ENCODE data around the gene TTLL10.

Gene TTLL10

GRCh38 chr1:1238702-1239178 is 65.1 kb downstream of the TTLL10 start:
- no peak for TF ChIP-seq SPI1 (IDR thresholded peaks at IDR 0.05; ENCODE audit: borderline replicate concordance, low read depth)
- DNase-seq (ENCODE audit: low read depth in 1 of 2, low spot score in 1 of 2) = no peak
- Histone ChIP-seq H3K4me3 (replicated peaks; ENCODE audit: insufficient read depth, low read length) (no peak overlapping the region), H3K27me3 (ENCODE audit: insufficient read depth, poor library complexity, severe bottlenecking) (peaks cover 18% of the 10 kb centered on the region), H3K27ac (replicated peaks) (no peak overlapping the region)

DNA sequence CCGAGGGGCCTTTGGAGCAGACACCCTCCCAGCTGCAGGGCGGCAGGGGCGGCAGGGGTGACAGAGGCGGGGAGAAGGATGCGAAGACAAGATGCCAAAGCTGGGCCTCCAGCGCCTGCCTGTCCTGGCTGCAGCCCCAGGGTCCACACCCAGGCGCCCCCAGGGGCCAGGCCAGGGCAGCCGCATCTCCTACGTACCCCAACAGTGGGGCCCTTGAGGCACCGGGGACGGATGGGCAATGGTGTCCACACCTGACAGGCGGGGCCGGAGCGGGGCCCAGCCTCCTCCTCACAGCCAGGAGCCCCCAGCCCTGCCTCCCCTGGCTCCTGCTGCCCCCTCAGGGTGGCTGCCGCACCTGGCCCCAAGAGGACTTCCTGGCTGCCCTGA is 65.5 kb downstream of the TTLL10 start:
- no peak for DNase-seq (ENCODE audit: low read depth in 1 of 2, low spot score in 1 of 2)
- H3K4me3 ChIP-seq (replicated peaks; ENCODE audit: insufficient read depth, low read length) = no peak overlapping the region
- H3K27ac ChIP-seq (replicated peaks) = no peak overlapping the region
- no peak for TF ChIP-seq SPI1 (IDR thresholded peaks at IDR 0.05; ENCODE audit: borderline replicate concordance, low read depth)
- TF ChIP-seq, protein P1, sequence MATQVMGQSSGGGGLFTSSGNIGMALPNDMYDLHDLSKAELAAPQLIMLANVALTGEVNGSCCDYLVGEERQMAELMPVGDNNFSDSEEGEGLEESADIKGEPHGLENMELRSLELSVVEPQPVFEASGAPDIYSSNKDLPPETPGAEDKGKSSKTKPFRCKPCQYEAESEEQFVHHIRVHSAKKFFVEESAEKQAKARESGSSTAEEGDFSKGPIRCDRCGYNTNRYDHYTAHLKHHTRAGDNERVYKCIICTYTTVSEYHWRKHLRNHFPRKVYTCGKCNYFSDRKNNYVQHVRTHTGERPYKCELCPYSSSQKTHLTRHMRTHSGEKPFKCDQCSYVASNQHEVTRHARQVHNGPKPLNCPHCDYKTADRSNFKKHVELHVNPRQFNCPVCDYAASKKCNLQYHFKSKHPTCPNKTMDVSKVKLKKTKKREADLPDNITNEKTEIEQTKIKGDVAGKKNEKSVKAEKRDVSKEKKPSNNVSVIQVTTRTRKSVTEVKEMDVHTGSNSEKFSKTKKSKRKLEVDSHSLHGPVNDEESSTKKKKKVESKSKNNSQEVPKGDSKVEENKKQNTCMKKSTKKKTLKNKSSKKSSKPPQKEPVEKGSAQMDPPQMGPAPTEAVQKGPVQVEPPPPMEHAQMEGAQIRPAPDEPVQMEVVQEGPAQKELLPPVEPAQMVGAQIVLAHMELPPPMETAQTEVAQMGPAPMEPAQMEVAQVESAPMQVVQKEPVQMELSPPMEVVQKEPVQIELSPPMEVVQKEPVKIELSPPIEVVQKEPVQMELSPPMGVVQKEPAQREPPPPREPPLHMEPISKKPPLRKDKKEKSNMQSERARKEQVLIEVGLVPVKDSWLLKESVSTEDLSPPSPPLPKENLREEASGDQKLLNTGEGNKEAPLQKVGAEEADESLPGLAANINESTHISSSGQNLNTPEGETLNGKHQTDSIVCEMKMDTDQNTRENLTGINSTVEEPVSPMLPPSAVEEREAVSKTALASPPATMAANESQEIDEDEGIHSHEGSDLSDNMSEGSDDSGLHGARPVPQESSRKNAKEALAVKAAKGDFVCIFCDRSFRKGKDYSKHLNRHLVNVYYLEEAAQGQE (IDR thresholded peaks at IDR 0.05; ENCODE audit: insufficient replicate concordance, low read depth) = no peak
- no peak for TF ChIP-seq GABPA (IDR thresholded peaks at IDR 0.05; ENCODE audit: low read depth)
- TF ChIP-seq POLR2AphosphoS5 (IDR thresholded peaks at IDR 0.05; ENCODE audit: low read depth) = no peak
- TF ChIP-seq, protein P2, sequence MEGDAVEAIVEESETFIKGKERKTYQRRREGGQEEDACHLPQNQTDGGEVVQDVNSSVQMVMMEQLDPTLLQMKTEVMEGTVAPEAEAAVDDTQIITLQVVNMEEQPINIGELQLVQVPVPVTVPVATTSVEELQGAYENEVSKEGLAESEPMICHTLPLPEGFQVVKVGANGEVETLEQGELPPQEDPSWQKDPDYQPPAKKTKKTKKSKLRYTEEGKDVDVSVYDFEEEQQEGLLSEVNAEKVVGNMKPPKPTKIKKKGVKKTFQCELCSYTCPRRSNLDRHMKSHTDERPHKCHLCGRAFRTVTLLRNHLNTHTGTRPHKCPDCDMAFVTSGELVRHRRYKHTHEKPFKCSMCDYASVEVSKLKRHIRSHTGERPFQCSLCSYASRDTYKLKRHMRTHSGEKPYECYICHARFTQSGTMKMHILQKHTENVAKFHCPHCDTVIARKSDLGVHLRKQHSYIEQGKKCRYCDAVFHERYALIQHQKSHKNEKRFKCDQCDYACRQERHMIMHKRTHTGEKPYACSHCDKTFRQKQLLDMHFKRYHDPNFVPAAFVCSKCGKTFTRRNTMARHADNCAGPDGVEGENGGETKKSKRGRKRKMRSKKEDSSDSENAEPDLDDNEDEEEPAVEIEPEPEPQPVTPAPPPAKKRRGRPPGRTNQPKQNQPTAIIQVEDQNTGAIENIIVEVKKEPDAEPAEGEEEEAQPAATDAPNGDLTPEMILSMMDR (IDR thresholded peaks at IDR 0.05; ENCODE audit: insufficient read depth, low read length) = no peak
- H3K27me3 ChIP-seq (ENCODE audit: insufficient read depth, poor library complexity, severe bottlenecking) = peaks cover 18% of the 10 kb centered on the region

GRCh38 chr1:1239614-1240347 is 66.1 kb downstream of the TTLL10 start:
- no peak overlapping the region for H3K27ac ChIP-seq (replicated peaks)
- no peak for TF ChIP-seq GABPA (IDR thresholded peaks at IDR 0.05; ENCODE audit: low read depth)
- no peak for TF ChIP-seq POLR2AphosphoS5 (IDR thresholded peaks at IDR 0.05; ENCODE audit: low read depth)
- TF ChIP-seq, protein P1 (IDR thresholded peaks at IDR 0.05; ENCODE audit: insufficient replicate concordance, low read depth) = no peak
- TF ChIP-seq SPI1 (IDR thresholded peaks at IDR 0.05; ENCODE audit: borderline replicate concordance, low read depth) = no peak
- TF ChIP-seq, protein P2 (IDR thresholded peaks at IDR 0.05; ENCODE audit: insufficient read depth, low read length) = no peak
- no peak for DNase-seq (ENCODE audit: low read depth in 1 of 2, low spot score in 1 of 2)
- H3K27me3 ChIP-seq (ENCODE audit: insufficient read depth, poor library complexity, severe bottlenecking) = peaks cover 18% of the 10 kb centered on the region
- H3K4me3 ChIP-seq (replicated peaks; ENCODE audit: insufficient read depth, low read length) = no peak overlapping the region

- no peak overlapping the region for H3K4me3 ChIP-seq (replicated peaks; ENCODE audit: insufficient read depth, low read length)
- peaks cover 18% of the 10 kb centered on the region for H3K27me3 ChIP-seq (ENCODE audit: insufficient read depth, poor library complexity, severe bottlenecking)
- no peak for DNase-seq (ENCODE audit: low read depth in 1 of 2, low spot score in 1 of 2)
- H3K27ac ChIP-seq (replicated peaks) = no peak overlapping the region
- TF ChIP-seq, protein P1 (IDR thresholded peaks at IDR 0.05; ENCODE audit: insufficient replicate concordance, low read depth) = no peak
- TF ChIP-seq, protein P2 (IDR thresholded peaks at IDR 0.05; ENCODE audit: insufficient read depth, low read length) = no peak
- TF ChIP-seq GABPA (IDR thresholded peaks at IDR 0.05; ENCODE audit: low read depth) (no peak), POLR2AphosphoS5 (IDR thresholded peaks at IDR 0.05; ENCODE audit: low read depth) (no peak), SPI1 (IDR thresholded peaks at IDR 0.05; ENCODE audit: borderline replicate concordance, low read depth) (no peak)
Measured at GRCh38 chr1:1240348-1240732, 66.7 kb downstream of the TTLL10 start.

Data from HL-60 (cell line).